GM19468 (cell line): ENCODE measurements around the gene KCND3.

ENCODE experiments used
- ATAC-seq: cut with Tn5 transposase; IDR thresholded peaks from one replicate; pipeline ENCODE4 v1.9.1; 2021; ENCODE audit warnings: mild to moderate bottlenecking, moderate library complexity, moderate number of reproducible peaks; ENCODE audit not compliant: unreplicated experiment; ENCODE audit errors: extremely low read depth

KCND3 gene

DNA sequence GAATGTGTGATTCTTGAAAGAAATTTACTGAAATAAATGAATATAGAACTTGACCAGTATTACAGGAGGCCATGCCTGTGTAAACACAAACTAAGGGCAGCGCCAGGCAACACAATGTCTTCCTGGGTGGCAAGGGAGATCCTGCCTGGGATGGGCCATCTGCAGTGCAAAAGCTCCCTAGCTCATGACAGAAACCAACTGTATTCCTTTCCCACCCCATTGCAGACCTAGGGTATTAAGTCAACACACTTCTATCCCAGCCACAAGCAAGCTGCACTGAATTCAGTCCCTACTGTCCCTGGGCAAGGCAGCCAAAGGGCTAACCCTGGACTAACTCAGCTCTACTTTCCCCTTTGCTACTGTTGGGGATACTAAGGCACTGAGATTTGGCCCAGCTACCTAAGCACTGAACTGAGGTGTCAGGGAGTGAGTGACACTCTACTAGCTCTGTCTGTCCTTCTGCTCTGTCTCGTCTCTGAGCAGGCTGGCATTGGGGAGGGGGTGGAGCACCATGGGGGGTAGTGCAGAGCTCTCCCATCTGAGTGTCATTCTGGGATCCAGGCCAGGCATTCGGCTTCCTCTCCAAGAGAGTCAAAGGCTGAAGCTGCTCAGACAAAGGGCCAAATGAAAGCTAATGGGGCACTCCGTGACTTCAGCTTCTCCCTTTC lies 252.8 kb downstream of the KCND3 start:
- ATAC-seq: no peak

DNA sequence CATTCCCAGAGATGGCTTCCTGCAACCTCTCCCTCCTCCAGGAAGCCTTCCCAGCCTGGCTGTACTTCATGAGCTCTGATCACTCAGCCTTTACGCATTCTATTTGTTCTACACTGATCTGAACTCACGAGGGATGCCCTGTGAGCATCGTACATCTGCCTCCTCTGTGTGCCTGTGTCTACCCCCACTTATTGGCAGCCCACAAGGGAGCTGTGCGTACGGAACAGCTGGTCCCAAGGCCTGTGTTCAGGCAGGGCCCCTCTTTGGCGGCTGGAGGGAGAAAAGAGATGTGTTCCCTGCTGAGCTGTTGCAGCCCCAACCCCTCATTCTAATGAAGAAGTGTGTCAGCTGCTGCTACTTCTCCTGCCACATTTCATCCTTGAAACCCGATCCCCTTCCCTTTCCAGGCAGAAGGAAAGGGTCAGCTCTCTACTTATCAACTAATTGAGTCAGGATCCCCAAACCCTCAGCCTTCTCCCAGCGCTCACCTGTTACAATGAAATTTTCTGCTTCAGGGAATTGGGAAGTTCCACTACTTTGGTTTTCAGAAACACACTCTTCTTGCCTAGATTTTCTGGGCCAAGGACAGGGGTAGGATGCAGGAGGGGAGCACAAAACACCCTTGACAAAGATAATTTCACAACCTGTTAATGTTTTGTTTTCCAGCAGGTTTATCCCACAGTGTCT lies 253.5 kb downstream of the KCND3 start:
- no peak for ATAC-seq

DNA sequence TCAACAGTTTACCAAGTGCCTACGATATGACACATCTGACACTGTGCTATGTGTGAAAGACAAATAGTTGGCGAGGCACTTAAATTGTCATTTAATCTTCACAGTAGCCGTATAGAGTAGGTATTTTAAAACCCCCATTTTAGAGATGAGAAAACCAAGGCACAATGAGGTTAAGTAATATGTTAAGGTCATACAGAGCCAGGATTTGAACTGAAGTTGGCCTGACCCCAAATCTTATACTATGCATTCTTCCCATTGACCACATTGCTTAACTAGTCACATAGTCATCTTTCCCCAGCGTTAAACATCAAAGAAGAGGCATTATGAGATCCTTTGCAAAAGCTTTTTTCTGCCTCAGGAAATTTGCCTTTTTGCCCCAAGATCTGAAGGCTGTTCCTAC lies 254.1 kb downstream of the KCND3 start:
- ATAC-seq: no peak

DNA sequence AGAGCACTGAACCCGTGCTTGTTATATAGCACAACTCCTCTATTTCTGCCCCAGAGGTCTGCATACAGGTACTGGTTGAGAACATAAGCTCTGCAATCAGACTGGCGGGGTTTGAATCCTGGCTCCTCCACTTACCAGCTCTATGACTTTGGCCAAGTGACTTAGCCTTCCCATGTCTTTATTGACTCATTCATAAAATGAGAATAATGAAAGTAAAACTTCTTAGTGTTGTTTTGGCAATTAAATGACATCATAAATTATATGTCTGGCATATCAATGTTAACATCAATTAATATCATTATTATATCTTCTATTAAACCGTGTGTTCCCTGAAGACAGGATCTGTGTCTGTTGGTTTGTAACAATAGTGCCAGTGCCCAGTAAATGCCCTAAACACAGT lies 254.6 kb downstream of the KCND3 start:
- no peak for ATAC-seq

DNA sequence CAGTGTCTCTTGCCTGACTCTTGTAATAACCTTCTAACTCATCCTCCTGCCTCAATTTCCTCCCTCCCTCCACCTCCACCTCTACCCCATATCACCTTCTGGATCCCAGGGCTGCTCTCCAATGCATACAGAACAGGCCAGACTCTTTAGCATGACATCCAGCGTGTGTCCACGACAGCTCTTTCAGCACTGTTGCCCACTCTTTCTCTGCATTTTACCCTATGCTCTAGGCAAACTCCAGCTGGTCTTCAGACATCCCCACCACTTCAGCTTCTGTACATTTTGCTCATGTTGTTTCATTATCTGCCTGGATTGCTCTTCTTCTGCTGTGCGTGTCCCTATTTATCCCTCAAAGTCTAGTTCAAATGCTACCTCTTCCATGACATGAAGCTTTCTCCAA lies 255.0 kb downstream of the KCND3 start:
- no peak for ATAC-seq

DNA sequence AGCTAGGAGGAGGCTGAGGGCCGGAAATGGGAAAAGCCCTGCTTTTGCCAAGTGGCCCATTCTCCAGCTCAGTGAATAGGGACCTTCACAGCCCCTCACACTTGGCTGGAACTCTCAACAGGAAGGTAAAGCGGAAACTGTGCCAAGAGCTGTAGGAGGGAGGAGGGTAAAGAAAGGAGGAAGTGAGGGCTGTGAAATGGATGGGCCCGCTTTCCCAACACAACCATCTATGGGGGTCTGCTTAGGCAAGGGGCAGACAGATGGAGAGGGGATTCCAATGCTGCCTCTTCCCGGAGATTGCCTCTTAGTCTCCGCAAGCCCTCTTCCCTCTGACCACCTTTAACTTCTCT lies 255.5 kb downstream of the KCND3 start:
- no peak for ATAC-seq

DNA sequence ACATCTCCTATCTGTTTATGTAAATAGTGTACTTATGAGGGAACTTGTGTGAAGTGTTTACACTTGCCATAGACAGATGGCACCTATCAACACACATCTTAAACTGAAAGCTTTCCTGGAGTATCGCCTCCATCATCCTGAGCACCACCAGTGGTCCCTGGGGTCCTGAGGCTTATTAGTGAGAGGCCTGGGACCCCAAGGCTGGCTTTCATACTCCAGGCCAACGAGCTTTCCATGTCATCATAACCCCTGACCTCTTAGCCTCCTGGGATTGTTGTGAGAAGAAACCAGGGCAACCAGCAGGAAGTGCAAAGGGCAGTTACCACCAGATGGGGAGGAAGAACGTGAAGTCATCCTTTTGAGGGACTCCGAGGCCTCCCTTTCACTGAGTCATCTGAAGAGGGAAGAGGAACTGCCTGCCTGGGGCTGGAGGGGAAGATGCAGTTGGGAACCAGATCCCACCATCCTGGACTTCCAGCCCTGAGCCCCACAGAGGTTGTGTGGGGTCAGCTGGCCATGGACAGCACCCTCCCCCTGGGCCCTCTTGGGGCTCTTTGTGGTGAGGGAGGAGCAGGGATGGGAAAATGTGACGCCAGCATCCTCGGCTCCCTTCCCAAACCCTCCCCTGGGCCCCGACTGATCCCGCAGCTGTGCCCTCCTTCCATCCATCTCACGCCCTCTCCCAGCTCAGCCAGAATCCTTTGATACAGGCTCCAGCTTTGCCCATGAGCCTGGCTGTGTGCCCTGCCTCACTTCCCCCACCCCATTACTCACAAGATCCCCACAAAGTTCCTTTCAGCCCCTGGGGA lies 256.1 kb downstream of the KCND3 start:
- ATAC-seq: no peak

DNA sequence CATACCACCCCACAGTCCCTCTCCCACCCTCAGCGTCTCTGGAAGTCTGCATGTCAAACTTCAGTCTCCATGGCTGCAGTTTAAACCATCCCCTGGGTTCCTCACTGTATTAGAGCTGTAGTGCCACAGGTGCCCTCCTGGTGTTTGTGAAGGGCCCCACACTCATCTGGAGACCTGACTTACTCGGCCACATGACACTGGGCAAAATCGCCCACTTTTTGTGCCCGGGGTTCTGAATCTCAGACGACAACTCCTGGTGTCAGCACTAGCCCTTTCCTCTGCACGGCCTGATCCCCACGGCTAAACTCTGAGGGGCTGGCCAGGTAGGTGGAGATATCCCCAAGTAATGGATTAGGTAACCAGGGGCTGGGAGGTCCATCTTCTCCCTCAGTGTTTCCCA lies 256.8 kb downstream of the KCND3 start:
- ATAC-seq: no peak

DNA sequence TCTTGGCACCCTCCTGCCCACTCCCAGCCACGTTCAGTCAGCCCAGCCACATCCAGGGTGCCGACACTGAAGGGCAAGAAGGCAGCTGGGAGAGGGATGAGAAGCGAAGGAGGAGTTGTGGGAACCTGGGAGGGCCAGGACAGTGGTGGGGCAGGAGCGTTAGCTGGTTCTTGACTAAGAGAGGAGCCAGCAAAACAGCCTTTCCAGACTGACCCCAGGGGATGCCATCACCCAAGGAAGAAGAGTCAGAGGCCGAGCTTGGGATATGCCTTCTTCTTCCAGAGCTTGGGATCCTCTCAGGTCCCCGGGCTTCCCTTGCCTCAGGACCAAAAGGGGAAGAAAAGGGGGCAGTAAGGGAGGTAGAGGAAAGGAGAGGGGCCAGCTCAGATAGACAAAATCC lies 257.5 kb downstream of the KCND3 start:
- ATAC-seq: no peak

DNA sequence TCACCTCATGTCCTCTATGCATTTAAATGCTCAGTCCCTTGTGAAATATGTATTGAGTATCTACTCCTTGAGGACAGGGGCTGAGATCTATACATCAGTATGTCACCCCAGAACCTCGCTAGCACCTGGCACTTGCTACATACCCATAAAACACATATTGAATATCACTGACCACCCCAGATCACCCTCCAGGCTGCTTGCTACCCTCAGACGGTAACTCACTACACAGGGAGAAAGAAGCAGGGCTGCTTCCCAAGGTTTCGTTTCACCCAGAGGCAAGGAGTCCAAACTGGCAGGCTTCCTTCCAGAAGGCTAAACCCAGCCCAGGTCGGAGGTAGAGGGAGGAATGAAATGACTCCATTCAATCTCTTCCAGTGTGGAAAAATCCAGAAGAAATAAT lies 258.8 kb downstream of the KCND3 start:
- no peak for ATAC-seq

DNA sequence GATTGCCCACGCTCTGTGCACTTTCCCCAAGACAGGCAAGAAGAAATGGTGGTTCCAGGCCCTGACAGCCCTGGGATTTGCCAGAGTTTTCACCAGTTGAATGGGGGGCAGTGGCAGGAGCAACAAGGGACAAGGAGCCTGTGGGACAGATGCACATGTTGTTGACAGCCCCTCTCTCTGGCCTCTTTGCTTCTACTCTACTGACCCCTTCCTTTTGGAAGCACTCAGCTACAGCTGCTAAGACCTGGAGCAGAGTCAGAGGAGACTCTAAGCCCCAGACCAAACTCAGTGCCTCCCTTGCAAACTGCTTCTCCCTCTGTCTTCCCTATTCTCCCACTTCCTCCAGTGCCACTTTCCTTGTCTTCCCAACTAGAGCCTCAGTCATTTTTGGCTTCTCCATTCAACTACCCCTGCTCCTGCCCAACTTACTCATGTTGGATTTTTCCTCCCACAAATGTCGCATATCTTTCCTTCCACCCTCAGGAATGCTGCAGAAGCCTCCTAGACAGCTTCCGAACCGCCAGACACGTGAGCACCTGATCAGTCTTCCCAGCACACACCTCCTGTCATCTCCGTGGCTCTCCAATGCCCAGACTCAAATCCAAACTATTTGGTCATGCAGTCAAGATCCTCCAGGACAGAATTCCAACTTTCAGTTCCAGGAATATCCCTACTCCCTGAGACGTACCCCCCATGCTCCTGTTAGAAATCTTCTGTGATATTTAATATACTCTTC lies 259.4 kb downstream of the KCND3 start:
- ATAC-seq: no peak

DNA sequence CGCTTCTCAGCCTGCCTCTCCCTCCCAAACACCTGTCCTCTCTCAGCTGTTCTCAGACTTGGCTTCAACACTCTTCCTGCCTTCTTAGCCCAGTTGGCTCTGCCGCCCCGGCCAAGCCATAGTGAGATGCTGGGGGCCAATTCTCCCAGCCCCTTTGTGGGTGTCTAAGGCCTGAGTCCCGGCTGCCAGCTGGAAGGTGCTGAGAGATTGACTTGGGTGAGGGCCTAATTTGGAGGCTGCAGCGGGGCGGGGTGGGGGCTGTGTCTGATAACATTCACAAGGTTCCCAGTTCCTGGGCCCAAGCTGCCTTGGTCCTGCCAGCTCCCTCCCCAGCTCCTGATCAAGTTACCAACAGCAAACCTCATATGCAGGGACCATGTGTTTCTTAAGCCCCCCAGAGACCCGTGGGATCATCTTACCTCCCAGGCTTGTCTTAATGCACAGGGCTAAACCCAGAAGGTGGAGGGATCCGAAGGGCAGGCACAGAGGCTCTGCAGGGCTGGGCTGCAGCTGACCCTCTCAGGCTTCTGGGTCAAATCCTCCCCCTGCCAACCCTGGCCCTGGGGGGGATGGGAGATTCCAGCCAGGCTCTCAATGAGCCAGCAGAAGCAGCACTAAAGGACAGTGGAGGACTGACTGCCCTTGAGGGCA lies 260.1 kb downstream of the KCND3 start:
- no peak for ATAC-seq

DNA sequence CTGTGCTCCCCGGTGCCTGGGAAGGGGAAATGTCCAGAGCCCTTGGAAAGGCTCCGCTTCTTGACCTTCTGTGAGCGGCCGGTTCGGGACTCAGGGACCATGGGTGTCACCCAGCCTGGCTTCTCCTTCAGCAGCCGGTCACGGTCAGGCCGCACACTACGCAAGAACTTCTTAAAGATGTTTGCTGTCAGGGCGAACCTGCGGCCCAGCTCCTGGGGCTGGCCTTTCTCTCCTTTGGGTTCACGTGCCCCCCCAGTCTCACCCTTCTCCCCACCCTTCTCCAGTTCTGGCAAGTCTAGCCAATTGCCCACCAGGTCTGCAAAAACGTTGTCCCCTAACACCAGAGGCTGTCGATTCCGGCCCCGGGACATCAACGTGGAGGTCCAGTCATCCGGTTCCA lies 262.4 kb downstream of the KCND3 start:
- no peak for ATAC-seq

DNA sequence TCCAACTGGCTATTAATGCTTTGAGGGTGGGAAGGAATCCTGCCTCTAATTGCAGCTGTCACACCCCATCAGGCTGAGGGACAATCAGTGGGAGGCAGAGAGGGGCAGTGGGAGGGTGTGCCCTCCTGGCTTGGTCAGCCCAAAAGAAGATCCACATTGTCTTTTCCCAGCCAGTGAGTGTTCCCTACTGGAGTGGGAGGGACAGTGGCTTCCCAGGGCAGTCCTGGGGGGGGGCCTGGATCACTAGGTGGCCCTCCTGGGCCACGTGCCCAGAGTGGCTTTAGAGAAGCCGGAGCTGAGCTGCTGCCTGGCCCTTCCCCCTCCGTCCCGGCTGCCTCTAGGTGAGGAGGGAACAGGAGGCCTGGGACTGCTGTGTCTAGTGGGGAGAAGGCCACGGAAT lies 264.3 kb downstream of the KCND3 start:
- ATAC-seq: no peak

DNA sequence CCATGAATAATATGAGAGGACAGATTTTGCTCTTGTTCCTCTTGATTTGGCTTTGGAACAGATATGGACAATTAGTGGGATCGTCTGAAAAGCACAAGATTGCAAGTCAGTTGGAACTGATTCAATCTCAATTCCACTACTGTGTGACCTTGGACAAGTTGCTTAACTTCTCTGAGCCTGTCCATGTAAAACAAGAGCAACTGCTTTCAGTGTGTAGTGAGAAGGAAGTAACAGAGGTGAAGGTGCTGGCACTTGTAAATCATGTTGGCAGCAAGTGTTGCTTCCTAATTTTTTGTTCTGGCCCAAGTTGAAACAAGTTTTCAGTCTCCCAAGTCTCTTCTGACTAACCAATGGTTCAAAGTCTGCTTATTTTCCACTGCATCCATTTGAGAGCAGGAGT lies 265.6 kb downstream of the KCND3 start:
- ATAC-seq: no peak

DNA sequence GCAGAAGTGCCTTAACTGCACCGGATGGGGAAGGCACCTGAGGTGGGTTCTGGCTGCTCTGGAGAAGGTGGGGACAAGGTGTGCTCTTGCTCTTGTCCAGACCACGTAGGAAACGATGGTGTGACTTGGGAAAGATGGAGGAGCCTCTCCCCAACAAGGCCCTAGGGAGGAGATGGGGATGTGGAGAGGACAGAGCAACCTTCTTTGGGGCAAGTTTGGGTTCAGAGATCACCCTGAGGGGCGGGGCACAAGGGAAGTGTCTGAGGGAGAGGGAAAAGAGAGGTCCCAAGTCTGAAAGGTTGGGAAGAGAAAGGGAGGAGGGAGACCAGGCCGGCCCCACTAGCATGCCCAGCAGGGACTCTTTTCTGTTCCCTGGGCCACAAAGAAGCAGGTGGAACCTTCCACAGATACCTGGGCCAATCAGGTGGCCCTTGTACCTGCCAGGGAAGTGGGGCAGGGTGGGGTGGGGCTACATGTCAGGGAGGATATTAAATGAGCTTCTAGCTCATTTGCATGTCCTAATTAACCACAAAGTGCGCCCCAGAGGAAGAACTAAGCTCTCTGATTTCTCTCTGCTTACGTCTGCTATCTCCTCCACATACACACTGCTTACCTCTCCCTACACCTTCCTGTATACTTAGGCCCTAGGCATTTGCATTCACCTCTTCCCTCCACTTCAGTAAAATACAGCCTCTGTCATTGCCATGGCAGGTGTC lies 266.2 kb downstream of the KCND3 start:
- ATAC-seq: no peak

DNA sequence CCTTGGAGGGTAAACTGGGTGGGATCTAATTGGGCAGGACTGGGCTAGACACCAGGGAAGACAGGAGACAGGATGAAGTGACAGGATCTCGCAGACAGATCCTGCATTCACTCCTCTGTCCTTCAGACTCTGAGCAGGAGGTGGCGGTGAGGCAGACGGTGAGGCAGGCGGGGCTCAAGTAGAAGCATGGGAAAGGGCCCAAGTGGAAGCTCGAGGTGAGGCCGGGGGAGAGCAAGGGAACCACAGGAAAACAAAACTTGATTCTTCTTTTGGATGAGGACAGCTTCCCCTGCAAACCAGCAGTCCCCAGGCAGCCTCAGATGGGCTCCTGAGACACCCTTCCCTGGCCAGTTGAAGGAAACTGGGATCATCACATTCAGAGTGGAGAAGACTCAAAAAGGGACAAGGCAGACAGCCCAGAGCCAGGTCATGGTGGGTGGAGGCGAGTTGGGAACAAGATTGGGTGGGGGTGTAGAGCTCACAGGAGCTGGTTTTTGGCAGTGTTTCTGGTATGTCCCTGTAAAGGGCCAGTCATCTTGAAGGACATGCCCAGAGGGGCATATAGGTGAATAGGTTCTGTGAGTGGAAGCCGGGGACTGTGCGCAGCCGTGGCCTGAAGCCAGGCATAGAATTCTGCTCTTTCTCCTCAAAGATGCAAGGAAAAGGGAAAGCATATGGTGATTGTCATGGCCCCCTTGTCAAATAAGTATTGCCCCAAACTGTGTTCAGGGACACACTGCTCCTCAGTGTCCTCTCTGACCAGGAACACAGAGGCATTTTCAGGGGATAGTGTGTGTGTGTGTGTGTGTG lies 268.3 kb downstream of the KCND3 start:
- ATAC-seq: no peak
